Sigmoid colon (tissue), 7 donors: ENCODE measurements around the gene GMFB. TPM values are rescaled to one million over a fixed set of nuclear protein-coding genes. Genes with fewer than 3 reads are reported as not detected.
"Not testable (repeated sequence)": the region's sequence is repeated elsewhere in the genome, so short reads cannot be mapped to it uniquely, and the experiment has no call there.

Experiments used
- DNase-seq: peaks from one replicate; pipeline ENCODE4 v3.0.0-alpha.2; 2019
- H3K27ac ChIP-seq, 4 donors: fragments of 200-600 bp; sonication (generic); one replicate each; pipeline ENCODE4 v1.5.1; 2016 to 2019; ENCODE audit warnings: mild to moderate bottlenecking in 1 of 4
- H3K27me3 ChIP-seq, 3 donors: fragments of 200-600 bp; sonication (generic); one replicate each; pipeline ENCODE4 v1.5.1; 2019; ENCODE audit warnings: mild to moderate bottlenecking in 1 of 3
- H3K36me3 ChIP-seq, 4 donors: fragments of 200-600 bp; sonication (generic); one replicate each; pipeline ENCODE4 v1.5.1; 2016 to 2019
- H3K4me1 ChIP-seq, 4 donors: fragments of 200-600 bp; sonication (generic); one replicate each; pipeline ENCODE4 v1.5.1; 2017 to 2019
- H3K4me3 ChIP-seq, 4 donors: fragments of 200-600 bp; sonication (generic); one replicate each; pipeline ENCODE4 v1.5.1; 2017 to 2019; ENCODE audit warnings: mild to moderate bottlenecking in 2 of 4, moderate library complexity in 1 of 4
- H3K9me3 ChIP-seq, 4 donors: fragments of 200-600 bp in 3 of 4; sonication (generic) in 3 of 4; one replicate each; pipeline versions ENCODE4 v1.5.1 to v1.6.1; 2013 to 2019
- CTCF ChIP-seq, 4 experiments: fragments of 450-650 bp in 3 of 4; fragments of 200-600 bp in 1 of 4; IDR thresholded peaks; one replicate each; pipeline ENCODE4 v1.5.1; 2016 to 2019; ENCODE audit warnings: antibody characterized with exemption in 4 of 4, mild to moderate bottlenecking in 3 of 4, moderate library complexity in 2 of 4
- EP300 ChIP-seq, 4 donors: sonication (generic); formaldehyde crosslinking; IDR thresholded peaks; one replicate each; pipeline ENCODE4 v1.6.1; 2017; ENCODE audit warnings: antibody characterized with exemption in 4 of 4
- POLR2A ChIP-seq, 2 donors: fragments of 450-650 bp; IDR thresholded peaks; one replicate each; pipeline ENCODE4 v1.6.1; 2016; ENCODE audit warnings: antibody characterized with exemption in 2 of 2, mild to moderate bottlenecking in 2 of 2, moderate library complexity in 2 of 2
- POLR2AphosphoS5 ChIP-seq, 4 donors: sonication (generic); formaldehyde crosslinking; IDR thresholded peaks; one replicate each; pipeline ENCODE4 v1.6.1; 2017; ENCODE audit warnings: antibody characterized with exemption in 4 of 4
- WGBS, 2 donors: extraction: QIAGEN DNeasy Blood & Tissue Kit; methylation state at CpG; one replicate each; pipeline ENCODE4 v1.1.7; 2013; 5-methylcytosine and 5-hydroxymethylcytosine counted together
- intact Hi-C: fragments of 100-400 bp; cut with DNase I; formaldehyde crosslinking; loops from one replicate; pipeline ENCODE4 v1.15.1; 2023
- polyA plus RNA-seq, 3 donors: library from polyadenylated mRNA; stranded (reverse); fragments of 200-250 nt; gene quantifications; one replicate each; pipeline ENCODE4 v1.2.3, GENCODE V29; 2013
- total RNA-seq, 4 donors: library from RNA; depleted of rRNA; stranded (reverse); fragments of >200 nt; gene quantifications; one replicate each; pipeline ENCODE4 v1.1.0, GENCODE V29; 2016
- donor health status: healthy with polysubstance abuse.
- donor health status: Bipolar disorder and iron deficiency.
- donor health status: healthy.

The GMFB gene
- total and polyA plus RNA-seq, 7 donors = 24.6 to 72.8 (median 48.2) TPM

GRCh38 chr14:54444681-54445080 is 44.1 kb downstream of the GMFB start:
- intact Hi-C loops = loop anchor here (5.0 kb wide), 1 partner anchor 47 kb away; the partner anchor contains the start of gene CDKN3
- Histone ChIP-seq H3K27ac (peak overlapping the region in 1 of 4 donors; percentile 44), H3K4me3 (no peak overlapping the region), H3K27me3 (no peaks in the 10 kb centered on the region), H3K36me3 (no peaks in the 10 kb centered on the region), H3K4me1 (peaks cover 0 to 42% (median 33%) of the 10 kb centered on the region in 4 donors), H3K9me3 (no peaks in the 10 kb centered on the region)
- TF ChIP-seq POLR2A (IDR thresholded peaks at IDR 0.05) = no peak
- no peak for TF ChIP-seq EP300 (IDR thresholded peaks at IDR 0.05)
- no peak for DNase-seq
- 94 to 97% methylated on average over 7 of the region's 7 CpGs for WGBS, 2 donors

- Histone ChIP-seq H3K4me3 (no peak overlapping the region), H3K27ac (peak overlapping the region in 1 of 4 donors; percentile 49), H3K4me1 (peaks cover 0 to 49% (median 37%) of the 10 kb centered on the region in 4 donors), H3K27me3 (no peaks in the 10 kb centered on the region), H3K36me3 (no peaks in the 10 kb centered on the region), H3K9me3 (no peaks in the 10 kb centered on the region)
- TF ChIP-seq CTCF (IDR thresholded peaks at IDR 0.05) (no peak), POLR2AphosphoS5 (IDR thresholded peaks at IDR 0.05) (no peak), POLR2A (IDR thresholded peaks at IDR 0.05) (no peak), EP300 (IDR thresholded peaks at IDR 0.05) (no peak)
- intact Hi-C loops = loop anchor here (5.0 kb wide), 1 partner anchor 47 kb away; the partner anchor contains the start of gene CDKN3
- 91 to 94% methylated on average over 18 of the region's 18 CpGs for WGBS, 2 donors
- DNase-seq = no peak
Observed at GRCh38 chr14:54443981-54444380, 44.8 kb downstream of the GMFB start.

- intact Hi-C loops = loop anchor here (5.0 kb wide), 1 partner anchor 46 kb away; the partner anchor contains the start of gene CDKN3
- DNase-seq, H3K36me3 ChIP-seq, H3K27ac ChIP-seq, H3K27me3 ChIP-seq, H3K9me3 ChIP-seq, H3K4me3 ChIP-seq: not testable (repeated sequence)
- peaks cover 0 to 56% (median 37%) of the 10 kb centered on the region in 4 donors for H3K4me1 ChIP-seq
- 95 to 97% methylated on average over 18 to 20 of the region's 23 CpGs for WGBS, 2 donors
Observed at GRCh38 chr14:54442961-54443360, 45.8 kb downstream of the GMFB start.

GRCh38 chr14:54440873-54441868 is 47.6 kb downstream of the GMFB start, which contains the start of gene CNIH1:
TSS of gene CNIH1 (minus strand) at chr14:54441374. CDS start at chr14:54441327, 47 bp downstream.
- peak within 1 kb of the TSS; percentile 49 to 84 (median 62) for H3K4me3 ChIP-seq
- H3K27ac ChIP-seq = peak within 1 kb of the TSS; percentile 79 to 98 (median 94)
- H3K27me3 ChIP-seq = no peaks in the 10 kb centered on the region
- intact Hi-C loops = loop anchor here (1.0 to 5.0 kb wide), 2 partner anchors 44 to 47 kb away; partner anchors contain the start of genes CDKN3 and GMFB
- DNase-seq = peak; percentile 95
- no peaks in the 10 kb centered on the region for H3K36me3 ChIP-seq
- H3K4me1 ChIP-seq = peaks cover 0 to 61% (median 31%) of the 10 kb centered on the region in 4 donors
- H3K9me3 ChIP-seq = no peaks in the 10 kb centered on the region
- TF ChIP-seq CTCF (IDR thresholded peaks at IDR 0.05) = peak; percentile 79 to 93 (median 86)
- TF ChIP-seq EP300 (IDR thresholded peaks at IDR 0.05) = no peak
- peak; percentile 22 to 80 (median 60) for TF ChIP-seq POLR2AphosphoS5 (IDR thresholded peaks at IDR 0.05)
- WGBS, 2 donors = 0% methylated on average over 100 of the region's 100 CpGs

GRCh38 chr14:54440476-54440872 is 48.3 kb downstream of the GMFB start:
- intact Hi-C loops = loop anchor here (5.0 kb wide), 1 partner anchor 43 kb away; the partner anchor contains the start of gene CDKN3
- H3K27ac ChIP-seq = peak overlapping the region; percentile 79 to 98 (median 94)

More at GRCh38 chr14:54440476-54440872, 48.3 kb downstream of the GMFB start:
- whole genome bisulfite sequencing, 2 donors = 1% methylated on average over 5 of the region's 5 CpGs
- peak overlapping the region; percentile 49 to 84 (median 62) for H3K4me3 ChIP-seq
- DNase-seq = no peak
- no peaks in the 10 kb centered on the region for H3K36me3 ChIP-seq
- H3K4me1 ChIP-seq = peaks cover 0 to 60% (median 27%) of the 10 kb centered on the region in 4 donors
- no peaks in the 10 kb centered on the region for H3K27me3 ChIP-seq
- TF ChIP-seq POLR2A (IDR thresholded peaks at IDR 0.05) (no peak), POLR2AphosphoS5 (IDR thresholded peaks at IDR 0.05) (no peak), CTCF (IDR thresholded peaks at IDR 0.05) (no peak), EP300 (IDR thresholded peaks at IDR 0.05) (no peak)
- no peaks in the 10 kb centered on the region for H3K9me3 ChIP-seq
